HepG2 (cell line): ENCODE measurements around the gene SYCP2. TPM values are rescaled to one million over a fixed set of nuclear protein-coding genes. Genes with fewer than 3 reads are reported as not detected.

Source experiments
- ATAC-seq: fragments of 200-7000 bp; cut with Tn5 transposase; 3 replicates; pipeline ENCODE4 v1.9.1; 2020; ENCODE audit warnings: mild to moderate bottlenecking, moderate library complexity
- BruUV-seq: library from RNA; stranded (reverse); fragments of 400-500 nt; replicated peaks from 2 replicates; lab custom pipeline; 2021; lab: Mats Ljungman, UMichigan
- CTCF ChIA-PET: fragments of 300-600 bp; formaldehyde crosslinking; extraction: SDS; loops from one replicate; lab custom pipeline; 2021; ENCODE audit warnings: low total read pairs, inconsistent platforms, low intra/inter-chr PET ratio; lab: Yijun Ruan, JAX
- POLR2A ChIA-PET: fragments of 350-600 bp; sonication (Branson Sonifier 250); formaldehyde crosslinking; loops from one replicate; lab custom pipeline; 2020; ENCODE audit warnings: antibody characterized with exemption, inconsistent platforms; lab: Yijun Ruan, JAX
- DNase-seq: peaks from one replicate; pipeline ENCODE4 v3.0.0-alpha.2; 2015; ENCODE audit warnings: low spot score
- FAIRE-seq: peaks from 3 replicates; lab custom pipeline; 2011; peaks lifted over from hg19 to GRCh38; lab: Jason Lieb, UNC
- H2AFZ ChIP-seq: one replicate; pipeline ENCODE4 v1.6.1; 2011; ENCODE audit warnings: low read length, inconsistent platforms
- H3K27ac ChIP-seq: fragments of 300-600 bp; 3 replicates; pipeline ENCODE4 v1.8.0; 2011; ENCODE audit warnings: mixed run types, mild to moderate bottlenecking, mixed read lengths, low read length, inconsistent platforms; ENCODE audit not compliant: insufficient read depth; ENCODE audit errors: extremely low read length
- H3K27me3 ChIP-seq, 2 experiments: fragments of 200-600 bp in 1 of 2; 2 replicates in 1 of 2; 3 replicates in 1 of 2; pipeline versions ENCODE4 v1.6.0 to v1.8.0; 2011; ENCODE audit warnings: low read length in 2 of 2, mild to moderate bottlenecking in 2 of 2, moderate library complexity in 2 of 2, inconsistent platforms in 1 of 2; ENCODE audit not compliant: insufficient read depth in 2 of 2, control insufficient read depth in 1 of 2
- H3K36me3 ChIP-seq, 2 experiments: fragments of 200-600 bp in 1 of 2; replicated peaks in 1 of 2; 2 replicates in 1 of 2; 3 replicates in 1 of 2; pipeline versions ENCODE4 v1.5.1 to v1.8.0; 2011; ENCODE audit warnings: low read length in 2 of 2, inconsistent platforms in 1 of 2; ENCODE audit not compliant: insufficient read depth in 2 of 2, control insufficient read depth in 1 of 2
- H3K4me1 ChIP-seq: 2 replicates; pipeline ENCODE4 v1.5.1; 2012; ENCODE audit warnings: low read length, inconsistent platforms; ENCODE audit not compliant: insufficient read depth
- H3K4me2 ChIP-seq: 2 replicates; pipeline ENCODE4 v1.6.0; 2011; ENCODE audit warnings: low read depth, low read length, inconsistent platforms
- H3K4me3 ChIP-seq, 3 experiments: fragments of 200-600 bp in 1 of 3; sonication (generic), shearing (Covaris generic) in 1 of 3; replicated peaks in 1 of 3; 2 replicates each; pipeline ENCODE4 v1.5.1; 2011 to 2016; ENCODE audit warnings: low read length in 3 of 3, inconsistent platforms in 2 of 3, low read depth in 2 of 3, mild to moderate bottlenecking in 2 of 3, control low read depth in 1 of 3, mixed read lengths in 1 of 3; ENCODE audit not compliant: insufficient read depth in 1 of 3
- H3K79me2 ChIP-seq: one replicate; pipeline ENCODE4 v1.6.1; 2011; ENCODE audit warnings: low read length, inconsistent platforms; ENCODE audit not compliant: insufficient read depth
- H3K9ac ChIP-seq: 2 replicates; pipeline ENCODE4 v1.6.0; 2011; ENCODE audit warnings: mild to moderate bottlenecking, low read depth, low read length, inconsistent platforms; ENCODE audit not compliant: insufficient read depth
- H3K9me3 ChIP-seq: 2 replicates; pipeline ENCODE4 v1.5.1; 2012; ENCODE audit warnings: mild to moderate bottlenecking, low read length
- H4K20me1 ChIP-seq: 2 replicates; pipeline ENCODE4 v1.6.0; 2011; ENCODE audit warnings: inconsistent platforms, mild to moderate bottlenecking, low read length, moderate library complexity; ENCODE audit not compliant: insufficient read depth
- AHDC1 ChIP-seq: sonication (generic); formaldehyde crosslinking; IDR thresholded peaks from 2 replicates; pipeline ENCODE4 v1.5.1; 2020; ENCODE audit warnings: mild to moderate bottlenecking, missing genetic modification reagents, borderline replicate concordance
- ASH2L ChIP-seq: fragments of 300-600, 200-600 bp; sonication (generic); IDR thresholded peaks from 2 replicates; pipeline ENCODE4 v1.7.0; 2017; ENCODE audit warnings: low read depth, mild to moderate bottlenecking, moderate library complexity, mixed read lengths, low read length; ENCODE audit not compliant: insufficient read length
- BRCA1 ChIP-seq: sonication (generic); formaldehyde crosslinking; IDR thresholded peaks from 2 replicates; pipeline ENCODE4 v1.4.0; 2020; ENCODE audit warnings: missing genetic modification reagents
- KDM4B ChIP-seq: sonication (generic); formaldehyde crosslinking; IDR thresholded peaks from 2 replicates; pipeline ENCODE4 v1.4.0; 2020; ENCODE audit warnings: missing genetic modification reagents
- NCOA1 ChIP-seq: sonication (generic); formaldehyde crosslinking; IDR thresholded peaks from 2 replicates; pipeline ENCODE4 v1.9.0; 2021; ENCODE audit warnings: missing genetic modification reagents
- PHF8 ChIP-seq: sonication (generic); formaldehyde crosslinking; IDR thresholded peaks from 2 replicates; pipeline ENCODE4 v1.5.0; 2020; ENCODE audit warnings: missing genetic modification reagents
- ZBTB3 ChIP-seq: sonication (generic); formaldehyde crosslinking; IDR thresholded peaks from 2 replicates; pipeline ENCODE4 v1.4.0; 2020; ENCODE audit warnings: low read depth, mild to moderate bottlenecking, moderate library complexity, missing genetic modification reagents, borderline replicate concordance
- ZFP90 ChIP-seq: sonication (generic); formaldehyde crosslinking; IDR thresholded peaks from 2 replicates; pipeline ENCODE4 v1.8.0; 2022; ENCODE audit warnings: missing genetic modification reagents, mild to moderate bottlenecking, inconsistent platforms, borderline replicate concordance
- ZFYVE20 ChIP-seq: sonication (generic); formaldehyde crosslinking; IDR thresholded peaks from 2 replicates; pipeline ENCODE4 v1.8.0; 2023; ENCODE audit warnings: low read depth, mild to moderate bottlenecking, moderate library complexity, missing genetic modification reagents, borderline replicate concordance
- ZNF547 ChIP-seq: sonication (generic); formaldehyde crosslinking; IDR thresholded peaks from 2 replicates; pipeline ENCODE4 v1.5.1; 2020; ENCODE audit warnings: mild to moderate bottlenecking, missing genetic modification reagents
- ZNF569 ChIP-seq: sonication (generic); formaldehyde crosslinking; IDR thresholded peaks from 2 replicates; pipeline ENCODE4 v1.5.0; 2020; ENCODE audit warnings: mild to moderate bottlenecking, missing genetic modification reagents, moderate library complexity, borderline replicate concordance
- ZNF768 ChIP-seq: sonication (generic); formaldehyde crosslinking; IDR thresholded peaks from 2 replicates; pipeline ENCODE4 v1.4.0; 2020; ENCODE audit warnings: missing genetic modification reagents
- ZSCAN20 ChIP-seq: sonication (generic); formaldehyde crosslinking; IDR thresholded peaks from 2 replicates; pipeline ENCODE4 v1.4.0; 2020; ENCODE audit warnings: missing genetic modification reagents, mild to moderate bottlenecking, borderline replicate concordance
- WGBS: methylation state at CpG from one replicate; pipeline ENCODE4 v1.1.6; 2017; ENCODE audit warnings: low lambda C conversion rate; 5-methylcytosine and 5-hydroxymethylcytosine counted together
- in situ Hi-C: cut with HindIII; loops from 2 replicates; pipeline ENCODE4 v1.10.0; 2017; ENCODE audit warnings: low pct_unique_long_range_greater_than_20kb; ENCODE audit not compliant: extremely low pct_ligation_motif_present
- intact Hi-C: fragments of 100-400 bp; cut with micrococcal nuclease; formaldehyde crosslinking; loops from one replicate; pipeline ENCODE4 v1.10.0; 2022; ENCODE audit not compliant: unreplicated experiment
- polyA plus RNA-seq, 8 experiments: library from polyadenylated mRNA; depleted of rRNA in 3 of 8; stranded (reverse) in 7 of 8; unstranded in 1 of 8; fragments of >200 nt; fragmentation: Illumina TruSeq in 4 of 8; extraction: Trizol in 4 of 8; gene quantifications; 2 replicates each; pipeline versions ENCODE4 v1.2.1 to v1.2.3, GENCODE V29; 2011 to 2016; ENCODE audit warnings: low read depth in 4 of 8, missing spikeins in 1 of 8, mixed read lengths in 1 of 8; ENCODE audit not compliant: insufficient read depth in 1 of 8
- total RNA-seq, 5 experiments: library from RNA; depleted of rRNA; stranded (reverse); fragments of >200 nt; fragmentation: Illumina TruSeq; extraction: Trizol; gene quantifications; 2 replicates each; pipeline ENCODE4 v1.2.3, GENCODE V29; 2016; ENCODE audit warnings: low read depth in 1 of 5
- TF ChIP-seq, protein P1 (sequence below): sonication (generic); formaldehyde crosslinking; IDR thresholded peaks from 2 replicates; pipeline ENCODE4 v1.5.1; 2020; ENCODE audit warnings: mild to moderate bottlenecking, missing genetic modification reagents

Gene SYCP2
- total and polyA plus RNA-seq, 2 of the 13 experiments (the other 11 are each of a cell fraction or from before 2014, with no cell fraction given) = 0.07 to 0.24 TPM

GRCh38 chr20:59839400-59839799, 94.0 kb downstream of the SYCP2 start (continued):
- no peak for TF ChIP-seq ZNF547 (CRISPR knock-in tag)

- no peak for DNase-seq
- CTCF ChIA-PET = no interaction called here
- no peaks in the 10 kb centered on the region for H3K9me3 ChIP-seq
- POLR2A ChIA-PET = no interaction called here
- no peak for ATAC-seq
- intact Hi-C loops (no loop called here), in situ Hi-C loops (no loop called here)
- no peak overlapping the region for H2AFZ ChIP-seq
- no peak overlapping the region for H3K4me3 ChIP-seq
- FAIRE-seq = no peak
- H3K4me2 ChIP-seq = no peak overlapping the region
- H3K4me1 ChIP-seq = no peaks in the 10 kb centered on the region
- H4K20me1 ChIP-seq = no peaks in the 10 kb centered on the region
- peaks cover 7 to 26% of the 10 kb centered on the region in 2 experiments; a peak in 3 of 5 replicates for H3K27me3 ChIP-seq
- no peaks in the 10 kb centered on the region for H3K79me2 ChIP-seq
- H3K27ac ChIP-seq = no peak overlapping the region
- H3K36me3 ChIP-seq = no peaks in the 10 kb centered on the region
- 5% methylated on average over 4 of the region's 4 CpGs for WGBS
- BruUV-seq = no TSS peak
- H3K9ac ChIP-seq = no peak overlapping the region
- TF ChIP-seq AHDC1 (CRISPR knock-in tag) = no peak
- TF ChIP-seq, protein P1, sequence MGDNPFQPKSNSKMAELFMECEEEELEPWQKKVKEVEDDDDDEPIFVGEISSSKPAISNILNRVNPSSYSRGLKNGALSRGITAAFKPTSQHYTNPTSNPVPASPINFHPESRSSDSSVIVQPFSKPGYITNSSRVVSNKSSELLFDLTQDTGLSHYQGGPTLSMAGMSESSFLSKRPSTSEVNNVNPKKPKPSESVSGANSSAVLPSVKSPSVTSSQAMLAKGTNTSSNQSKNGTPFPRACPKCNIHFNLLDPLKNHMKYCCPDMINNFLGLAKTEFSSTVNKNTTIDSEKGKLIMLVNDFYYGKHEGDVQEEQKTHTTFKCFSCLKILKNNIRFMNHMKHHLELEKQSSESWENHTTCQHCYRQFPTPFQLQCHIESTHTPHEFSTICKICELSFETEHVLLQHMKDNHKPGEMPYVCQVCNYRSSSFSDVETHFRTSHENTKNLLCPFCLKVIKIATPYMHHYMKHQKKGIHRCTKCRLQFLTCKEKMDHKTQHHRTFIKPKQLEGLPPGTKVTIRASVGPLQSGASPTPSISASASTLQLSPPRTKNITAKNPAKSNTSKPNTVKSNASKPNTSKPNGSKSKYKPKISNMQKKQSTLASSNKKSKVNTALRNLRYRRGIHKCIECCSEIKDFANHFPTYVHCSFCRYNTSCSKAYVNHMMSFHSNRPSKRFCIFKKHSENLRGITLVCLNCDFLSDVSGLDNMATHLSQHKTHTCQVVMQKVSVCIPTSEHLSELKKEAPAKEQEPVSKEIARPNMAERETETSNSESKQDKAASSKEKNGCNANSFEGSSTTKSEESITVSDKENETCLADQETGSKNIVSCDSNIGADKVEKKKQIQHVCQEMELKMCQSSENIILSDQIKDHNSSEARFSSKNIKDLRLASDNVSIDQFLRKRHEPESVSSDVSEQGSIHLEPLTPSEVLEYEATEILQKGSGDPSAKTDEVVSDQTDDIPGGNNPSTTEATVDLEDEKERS (CRISPR knock-in tag) = no peak
- TF ChIP-seq NCOA1 (CRISPR knock-in tag) = no peak
- no peak for TF ChIP-seq BRCA1 (CRISPR knock-in tag)
- no peak for TF ChIP-seq ZFYVE20
- TF ChIP-seq PHF8 (CRISPR knock-in tag) = no peak
- no peak for TF ChIP-seq ASH2L
- TF ChIP-seq ZFP90 (CRISPR knock-in tag) = no peak
- TF ChIP-seq ZBTB3 (CRISPR knock-in tag) = no peak
- TF ChIP-seq KDM4B (CRISPR knock-in tag) = no peak
- TF ChIP-seq ZNF768 (CRISPR knock-in tag) = no peak
- TF ChIP-seq ZSCAN20 (CRISPR knock-in tag) = no peak
- no peak for TF ChIP-seq ZNF569
Observed at GRCh38 chr20:59837623-59838394, 95.6 kb downstream of the SYCP2 start.
